ENCODE data around the gene ATXN10.

Gene ATXN10

DNA sequence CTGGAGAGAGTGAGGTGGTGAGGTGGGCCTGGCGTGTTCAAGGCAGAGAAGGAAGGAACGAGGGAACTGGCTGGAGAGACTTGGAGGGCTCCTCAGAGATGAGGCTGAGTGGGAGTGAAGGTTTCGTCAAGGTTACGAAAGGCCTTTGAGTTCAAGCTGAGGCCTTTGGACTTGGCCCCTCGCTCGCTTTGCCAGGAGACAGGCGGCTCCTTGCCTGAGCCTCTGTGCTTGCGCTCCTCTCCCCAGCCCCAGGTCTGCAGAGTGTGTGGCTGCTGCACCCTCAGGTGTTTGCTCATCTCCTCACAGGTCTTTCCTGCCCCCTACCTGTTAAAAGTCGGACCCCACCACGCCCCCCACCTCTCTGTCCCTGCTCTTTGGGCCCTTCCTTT, 91.6 kb downstream of the ATXN10 start:
- H3K9me2 ChIP-seq (replicated peaks; ENCODE audit: low read depth, low read length): no peaks in the 10 kb centered on the region
- peaks cover 4% of the 10 kb centered on the region for H3K4me1 ChIP-seq (ENCODE audit: insufficient read depth, low read length, poor library complexity, severe bottlenecking)
- H3F3A ChIP-seq (ENCODE audit: low read depth): no peaks in the 10 kb centered on the region
- no peaks in the 10 kb centered on the region for H3K9me3 ChIP-seq (ENCODE audit: insufficient read depth, low read depth, low read length)
- peaks cover 20% of the 10 kb centered on the region; the same call in 1 of the 2 replicates for H3K36me3 ChIP-seq (ENCODE audit: insufficient read depth, low read length)
- no peak overlapping the region for H3K4me2 ChIP-seq (ENCODE audit: low read depth, low read length, poor library complexity, severe bottlenecking)
- TF ChIP-seq EZH2phosphoT487 (IDR thresholded peaks at IDR 0.05; ENCODE audit: borderline replicate concordance): no peak
- TF ChIP-seq, protein P1, sequence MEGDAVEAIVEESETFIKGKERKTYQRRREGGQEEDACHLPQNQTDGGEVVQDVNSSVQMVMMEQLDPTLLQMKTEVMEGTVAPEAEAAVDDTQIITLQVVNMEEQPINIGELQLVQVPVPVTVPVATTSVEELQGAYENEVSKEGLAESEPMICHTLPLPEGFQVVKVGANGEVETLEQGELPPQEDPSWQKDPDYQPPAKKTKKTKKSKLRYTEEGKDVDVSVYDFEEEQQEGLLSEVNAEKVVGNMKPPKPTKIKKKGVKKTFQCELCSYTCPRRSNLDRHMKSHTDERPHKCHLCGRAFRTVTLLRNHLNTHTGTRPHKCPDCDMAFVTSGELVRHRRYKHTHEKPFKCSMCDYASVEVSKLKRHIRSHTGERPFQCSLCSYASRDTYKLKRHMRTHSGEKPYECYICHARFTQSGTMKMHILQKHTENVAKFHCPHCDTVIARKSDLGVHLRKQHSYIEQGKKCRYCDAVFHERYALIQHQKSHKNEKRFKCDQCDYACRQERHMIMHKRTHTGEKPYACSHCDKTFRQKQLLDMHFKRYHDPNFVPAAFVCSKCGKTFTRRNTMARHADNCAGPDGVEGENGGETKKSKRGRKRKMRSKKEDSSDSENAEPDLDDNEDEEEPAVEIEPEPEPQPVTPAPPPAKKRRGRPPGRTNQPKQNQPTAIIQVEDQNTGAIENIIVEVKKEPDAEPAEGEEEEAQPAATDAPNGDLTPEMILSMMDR (conservative IDR thresholded peaks at IDR 0.05; ENCODE audit: low read length): no peak
- no peak overlapping the region for H3K9ac ChIP-seq (ENCODE audit: low read depth, low read length, poor library complexity, severe bottlenecking)
- no peaks in the 10 kb centered on the region for H4K20me1 ChIP-seq (ENCODE audit: insufficient read depth, low read length, poor library complexity, severe bottlenecking)
- H3K27me3 ChIP-seq (ENCODE audit: insufficient read depth, low read length, poor library complexity, severe bottlenecking): no peaks in the 10 kb centered on the region
- no peaks in the 10 kb centered on the region for H3K79me2 ChIP-seq (ENCODE audit: insufficient read depth, low read length)
- no peak overlapping the region for H3K4me3 ChIP-seq (ENCODE audit: low read length, poor library complexity, severe bottlenecking)
- no peak overlapping the region for H2AFZ ChIP-seq (ENCODE audit: low read length)

DNA sequence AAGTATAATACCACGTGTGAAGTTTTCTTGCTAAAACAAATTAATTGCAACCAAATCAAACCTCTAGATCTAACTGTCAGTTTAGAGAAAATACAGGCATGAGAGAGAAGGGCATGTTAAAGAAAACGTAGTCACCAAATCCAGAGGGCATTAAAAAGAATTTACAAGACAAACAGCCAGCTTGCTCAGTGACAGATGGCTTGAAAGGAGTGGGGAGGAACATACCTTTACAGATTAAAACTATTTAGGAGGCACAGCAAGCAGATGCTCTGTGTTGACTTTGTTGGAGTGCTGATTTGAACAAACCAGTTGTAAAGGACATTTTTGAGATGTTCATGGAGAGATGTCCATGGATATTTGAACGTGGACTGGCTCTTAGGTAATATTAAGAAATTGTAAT, 96.9 kb downstream of the ATXN10 start:
- peaks cover 12% of the 10 kb centered on the region; the same call in 1 of the 2 replicates for H3K79me2 ChIP-seq (ENCODE audit: insufficient read depth, low read length)
- H4K20me1 ChIP-seq (ENCODE audit: insufficient read depth, low read length, poor library complexity, severe bottlenecking): no peaks in the 10 kb centered on the region
- no peak for TF ChIP-seq EZH2phosphoT487 (IDR thresholded peaks at IDR 0.05; ENCODE audit: borderline replicate concordance)
- TF ChIP-seq, protein P1 (conservative IDR thresholded peaks at IDR 0.05; ENCODE audit: low read length): no peak
- no peak overlapping the region for H3K9ac ChIP-seq (ENCODE audit: low read depth, low read length, poor library complexity, severe bottlenecking)
- no peak overlapping the region for H3K4me2 ChIP-seq (ENCODE audit: low read depth, low read length, poor library complexity, severe bottlenecking)
- peaks cover 24% of the 10 kb centered on the region; the same call in 1 of the 2 replicates for H3K36me3 ChIP-seq (ENCODE audit: insufficient read depth, low read length)
- no peaks in the 10 kb centered on the region for H3K27me3 ChIP-seq (ENCODE audit: insufficient read depth, low read length, poor library complexity, severe bottlenecking)
- no peaks in the 10 kb centered on the region for H3K9me3 ChIP-seq (ENCODE audit: insufficient read depth, low read depth, low read length)
- peaks cover 4% of the 10 kb centered on the region for H3K4me1 ChIP-seq (ENCODE audit: insufficient read depth, low read length, poor library complexity, severe bottlenecking)
- no peak overlapping the region for H2AFZ ChIP-seq (ENCODE audit: low read length)
- H3K9me2 ChIP-seq (replicated peaks; ENCODE audit: low read depth, low read length): no peaks in the 10 kb centered on the region
- H3K4me3 ChIP-seq (ENCODE audit: low read length, poor library complexity, severe bottlenecking): no peak overlapping the region
- 0 out of 2 replicates have a peak, but pooled peaks cover 2% of the 10 kb centered on the region for H3F3A ChIP-seq (ENCODE audit: low read depth)

DNA sequence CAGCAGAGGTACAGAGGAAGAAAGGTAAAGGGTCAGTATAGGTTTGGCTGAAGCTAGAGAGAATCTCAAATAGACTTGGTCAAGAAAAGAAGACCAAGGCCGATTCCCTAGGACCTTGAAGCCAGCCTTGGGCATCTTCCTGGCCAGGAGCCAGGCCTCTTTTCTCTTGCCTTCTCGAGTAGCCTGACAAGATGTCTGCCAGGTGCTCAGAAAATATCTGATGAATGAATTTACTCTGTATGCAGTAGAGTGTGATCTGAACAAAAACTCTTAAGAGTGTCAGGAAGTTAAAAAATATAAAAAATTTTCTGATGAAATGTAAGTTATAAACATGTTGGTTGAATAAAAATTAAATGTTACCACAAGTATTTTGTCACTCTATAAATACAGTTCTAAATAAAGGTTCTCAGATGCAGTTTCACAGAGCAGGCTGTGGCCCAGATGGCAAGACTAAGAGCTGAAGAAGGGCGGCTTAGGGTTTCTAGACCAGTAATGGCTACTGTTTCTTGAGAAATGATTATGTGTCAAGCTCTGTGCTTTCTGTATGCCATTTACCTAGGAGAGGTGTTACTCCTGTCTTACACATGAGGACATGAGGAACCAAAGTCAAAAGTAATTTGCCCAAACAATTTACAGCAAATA, 98.1 kb downstream of the ATXN10 start:
- Histone ChIP-seq H3K4me1 (ENCODE audit: insufficient read depth, low read length, poor library complexity, severe bottlenecking) (no peaks in the 10 kb centered on the region), H4K20me1 (ENCODE audit: insufficient read depth, low read length, poor library complexity, severe bottlenecking) (no peaks in the 10 kb centered on the region), H3K9me2 (replicated peaks; ENCODE audit: low read depth, low read length) (no peaks in the 10 kb centered on the region), H3K4me3 (ENCODE audit: low read length, poor library complexity, severe bottlenecking) (no peak overlapping the region), H3K36me3 (ENCODE audit: insufficient read depth, low read length) (peaks cover 18% of the 10 kb centered on the region; the same call in 1 of the 2 replicates), H3F3A (ENCODE audit: low read depth) (0 out of 2 replicates have a peak, but pooled peaks cover 2% of the 10 kb centered on the region), H3K9ac (ENCODE audit: low read depth, low read length, poor library complexity, severe bottlenecking) (no peak overlapping the region), H3K4me2 (ENCODE audit: low read depth, low read length, poor library complexity, severe bottlenecking) (no peak overlapping the region), H3K27me3 (ENCODE audit: insufficient read depth, low read length, poor library complexity, severe bottlenecking) (no peaks in the 10 kb centered on the region), H3K79me2 (ENCODE audit: insufficient read depth, low read length) (peaks cover 12% of the 10 kb centered on the region; the same call in 1 of the 2 replicates), H3K9me3 (ENCODE audit: insufficient read depth, low read depth, low read length) (no peaks in the 10 kb centered on the region), H2AFZ (ENCODE audit: low read length) (no peak overlapping the region)
- TF ChIP-seq, protein P1 (conservative IDR thresholded peaks at IDR 0.05; ENCODE audit: low read length): no peak
- TF ChIP-seq EZH2phosphoT487 (IDR thresholded peaks at IDR 0.05; ENCODE audit: borderline replicate concordance): no peak
